Measurements from ENCODE around the gene CHKB. TPM values are rescaled to one million over a fixed set of nuclear protein-coding genes. Genes with fewer than 3 reads are reported as not detected.

The CHKB gene
- total RNA-seq, 2 experiments from 2014 or later, result 85.8 to 100 TPM

GRCh38 chr22:50612528-50613221, 30.0 kb upstream of the CHKB start:
- no peak overlapping the region for H3K4me3 ChIP-seq (ENCODE audit: low read depth, low read length, poor library complexity, severe bottlenecking)
- H3K9me3 ChIP-seq (ENCODE audit: low read length), result no peaks in the 10 kb centered on the region
- POLR2A ChIA-PET, result interaction anchor here (1.2 kb wide), 1 partner anchor 29 kb away, joined by 3 read pairs; no protein-coding TSS in a partner anchor
- H3K79me2 ChIP-seq (ENCODE audit: insufficient read depth, low read depth, low read length), result no peaks in the 10 kb centered on the region
- H3K4me1 ChIP-seq (ENCODE audit: insufficient read depth, low read length, poor library complexity, severe bottlenecking), result peaks cover 8% of the 10 kb centered on the region
- no peak overlapping the region for H2AFZ ChIP-seq (ENCODE audit: low read length)
- H3K36me3 ChIP-seq (ENCODE audit: insufficient read depth, low read length), result no peaks in the 10 kb centered on the region
- no peak overlapping the region for H3K27ac ChIP-seq (ENCODE audit: low read depth, low read length, poor library complexity, severe bottlenecking)
- intact Hi-C loops (cut with micrococcal nuclease; ENCODE audit: unreplicated experiment), result no loop called here
- DNase-seq (ENCODE audit: low spot score), result peak; percentile 32
- H3K4me2 ChIP-seq (ENCODE audit: low read length), result no peak overlapping the region
- TF ChIP-seq EZH2phosphoT487 (IDR thresholded peaks at IDR 0.05; ENCODE audit: borderline replicate concordance, low read depth, low read length) (no peak), CTCF (conservative IDR thresholded peaks at IDR 0.05; ENCODE audit: low read length) (no peak)
- no peaks in the 10 kb centered on the region for H3K9me2 ChIP-seq (ENCODE audit: insufficient read depth, low read length)
- H4K20me1 ChIP-seq (ENCODE audit: insufficient read depth, low read length), result no peaks in the 10 kb centered on the region
- no TSS peak for BruUV-seq (replicated peaks)
- CTCF ChIA-PET (ENCODE audit: unreplicated experiment), result interaction anchor here (0.6 kb wide), 1 partner anchor 87 kb away, joined by 5 read pairs; no protein-coding TSS in a partner anchor

GRCh38 chr22:50612168-50612527, 29.5 kb upstream of the CHKB start:
- H2AFZ ChIP-seq (ENCODE audit: low read length), result no peak overlapping the region
- no peaks in the 10 kb centered on the region for H3K79me2 ChIP-seq (ENCODE audit: insufficient read depth, low read depth, low read length)
- no peak overlapping the region for H3K4me3 ChIP-seq (ENCODE audit: low read depth, low read length, poor library complexity, severe bottlenecking)
- ChIA-PET CTCF (ENCODE audit: unreplicated experiment) (interaction anchor here (0.6 kb wide), 1 partner anchor 86 kb away, joined by 5 read pairs; no protein-coding TSS in a partner anchor), POLR2A (no interaction called here)
- intact Hi-C loops (cut with micrococcal nuclease; ENCODE audit: unreplicated experiment), result no loop called here
- TF ChIP-seq CTCF (conservative IDR thresholded peaks at IDR 0.05; ENCODE audit: low read length), result no peak
- TF ChIP-seq EZH2phosphoT487 (IDR thresholded peaks at IDR 0.05; ENCODE audit: borderline replicate concordance, low read depth, low read length), result no peak
- DNase-seq (ENCODE audit: low spot score), result no peak
- no peaks in the 10 kb centered on the region for H4K20me1 ChIP-seq (ENCODE audit: insufficient read depth, low read length)
- peaks cover 8% of the 10 kb centered on the region for H3K4me1 ChIP-seq (ENCODE audit: insufficient read depth, low read length, poor library complexity, severe bottlenecking)
- H3K27ac ChIP-seq (ENCODE audit: low read depth, low read length, poor library complexity, severe bottlenecking), result no peak overlapping the region
- no peak overlapping the region for H3K4me2 ChIP-seq (ENCODE audit: low read length)
- H3K9me2 ChIP-seq (ENCODE audit: insufficient read depth, low read length), result no peaks in the 10 kb centered on the region
- no TSS peak for BruUV-seq (replicated peaks)
- H3K9me3 ChIP-seq (ENCODE audit: low read length), result no peaks in the 10 kb centered on the region
- H3K36me3 ChIP-seq (ENCODE audit: insufficient read depth, low read length), result no peaks in the 10 kb centered on the region

GRCh38 chr22:50611341-50612060, 28.9 kb upstream of the CHKB start:
- Histone ChIP-seq H3K79me2 (ENCODE audit: insufficient read depth, low read depth, low read length) (no peaks in the 10 kb centered on the region), H3K36me3 (ENCODE audit: insufficient read depth, low read length) (no peaks in the 10 kb centered on the region), H3K4me3 (ENCODE audit: low read depth, low read length, poor library complexity, severe bottlenecking) (no peak overlapping the region), H4K20me1 (ENCODE audit: insufficient read depth, low read length) (no peaks in the 10 kb centered on the region), H3K27ac (ENCODE audit: low read depth, low read length, poor library complexity, severe bottlenecking) (no peak overlapping the region), H3K9me2 (ENCODE audit: insufficient read depth, low read length) (no peaks in the 10 kb centered on the region), H3K9me3 (ENCODE audit: low read length) (no peaks in the 10 kb centered on the region), H3K4me2 (ENCODE audit: low read length) (no peak overlapping the region), H2AFZ (ENCODE audit: low read length) (no peak overlapping the region), H3K4me1 (ENCODE audit: insufficient read depth, low read length, poor library complexity, severe bottlenecking) (peaks cover 8% of the 10 kb centered on the region)
- CTCF ChIA-PET (ENCODE audit: unreplicated experiment), result no interaction called here
- POLR2A ChIA-PET, result no interaction called here
- intact Hi-C loops (cut with micrococcal nuclease; ENCODE audit: unreplicated experiment), result no loop called here
- TF ChIP-seq CTCF (conservative IDR thresholded peaks at IDR 0.05; ENCODE audit: low read length) (no peak), EZH2phosphoT487 (IDR thresholded peaks at IDR 0.05; ENCODE audit: borderline replicate concordance, low read depth, low read length) (no peak)
- no peak for DNase-seq (ENCODE audit: low spot score)
- no TSS peak for BruUV-seq (replicated peaks)

Data from OCI-LY7 (cell line).